ENCODE results near the gene CRYBB3. TPM values are rescaled to one million over a fixed set of nuclear protein-coding genes. Genes with fewer than 3 reads are reported as not detected.

The CRYBB3 gene
- total and polyA plus RNA-seq, 2 of the 4 experiments (the other 2 are of a cell fraction), result not detected

DNA sequence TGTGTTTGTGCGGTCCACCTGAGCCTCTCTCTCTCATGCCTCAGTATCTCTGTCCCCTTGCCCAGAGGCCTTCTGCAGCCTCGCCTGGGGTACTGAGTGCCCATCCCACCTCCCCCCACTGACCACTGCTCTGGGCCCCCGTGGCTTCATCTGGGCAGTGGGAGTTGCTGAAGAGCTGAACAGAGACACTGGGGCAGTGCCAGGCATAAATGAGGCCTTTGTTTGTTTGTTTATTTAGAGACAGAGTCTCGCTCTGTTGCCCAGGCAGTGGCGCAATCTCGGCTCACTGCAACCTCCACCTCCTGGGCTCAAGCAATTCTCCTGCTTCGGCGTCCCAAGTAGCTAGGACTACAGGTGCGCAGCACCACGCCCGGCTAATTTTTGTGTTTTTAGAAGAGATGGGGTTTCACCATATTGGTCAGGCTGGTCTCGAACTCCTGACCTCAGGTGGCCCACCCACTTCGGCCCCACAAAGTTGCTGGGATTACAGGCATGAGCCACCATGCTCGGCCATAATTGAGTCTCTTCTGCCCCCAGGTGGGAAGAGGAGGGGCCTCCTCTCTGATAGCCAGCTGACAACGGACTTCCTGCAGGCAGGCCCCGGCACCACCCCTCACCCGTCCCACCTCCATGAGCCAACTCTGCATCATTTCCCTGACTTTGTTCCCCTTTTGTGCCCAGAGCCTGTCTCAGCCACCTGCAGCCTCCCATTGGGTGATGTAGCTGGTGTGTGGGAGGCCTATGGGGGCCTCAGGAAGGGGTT, 9.3 kb downstream of the CRYBB3 start:
- no peaks in the 10 kb centered on the region for H3K9me1 ChIP-seq (ENCODE audit: insufficient read depth, low read length)
- no peaks in the 10 kb centered on the region for H4K20me1 ChIP-seq (ENCODE audit: insufficient read depth, low read length)
- no peak overlapping the region for H3K27ac ChIP-seq (ENCODE audit: insufficient read depth, low read length)
- H3K4me2 ChIP-seq (ENCODE audit: low read depth, low read length), result no peak overlapping the region
- no CpG with 5 or more reads among the region's 17 CpGs for WGBS, 2 experiments (ENCODE audit: extremely low coverage in 2 of 2, insufficient read length in 1 of 2)
- DNase-seq (no peak), ATAC-seq (ENCODE audit: low read depth) (no peak)
- BruUV-seq (replicated peaks), result no TSS peak
- H3K9ac ChIP-seq (ENCODE audit: low read depth, low read length), result no peak overlapping the region
- H3K4me3 ChIP-seq (ENCODE audit: insufficient read depth, low read depth, low read length), result no peak overlapping the region
- no peaks in the 10 kb centered on the region for H3K36me3 ChIP-seq (ENCODE audit: control insufficient read depth, insufficient read depth, low read length)
- dilution Hi-C loops (cut with HindIII; ENCODE audit: low sequenced_read_pairs, unreplicated experiment) (no loop called here), in situ Hi-C loops (cut with MboI; ENCODE audit: low sequenced_read_pairs) (no loop called here), intact Hi-C loops (cut with micrococcal nuclease) (no loop called here)
- H3K79me1 ChIP-seq (ENCODE audit: low read depth in 1 of 2, low read length in 2 of 2), result no peaks in the 10 kb centered on the region
- no peak overlapping the region for H2BK15ac ChIP-seq (ENCODE audit: low read depth, low read length)
- H3K4ac ChIP-seq (ENCODE audit: low read depth, low read length), result no peak overlapping the region
- no peak overlapping the region for H2BK120ac ChIP-seq (ENCODE audit: low read depth, low read length)
- no peak overlapping the region for H2AK5ac ChIP-seq (ENCODE audit: low read depth, low read length)
- H3K56ac ChIP-seq (ENCODE audit: extremely low read depth, insufficient read depth, low read length), result no peak overlapping the region
- H2BK5ac ChIP-seq (ENCODE audit: low read depth, low read length, poor library complexity, severe bottlenecking), result no peak overlapping the region
- H2AK9ac ChIP-seq (replicated peaks; ENCODE audit: low read depth, low read length, poor library complexity), result no peak overlapping the region
- H4K91ac ChIP-seq (ENCODE audit: insufficient read depth, low read depth, low read length), result no peak overlapping the region
- no peak overlapping the region for H2AFZ ChIP-seq (replicated peaks; ENCODE audit: low read length, poor library complexity)
- no peak overlapping the region for H3K18ac ChIP-seq (ENCODE audit: low read depth, low read length)
- POLR2A ChIA-PET (ENCODE audit: unreplicated experiment), result no interaction called here
- H2BK20ac ChIP-seq (ENCODE audit: low read depth, low read length), result no peak overlapping the region
- CTCF ChIA-PET, result interaction anchor here (0.8 kb wide), 1 partner anchor 243 kb away, joined by 3 read pairs; no protein-coding TSS in a partner anchor
- no peaks in the 10 kb centered on the region for H3K9me3 ChIP-seq (ENCODE audit: control insufficient read depth, insufficient read depth, low read length)
- no peak overlapping the region for H4K5ac ChIP-seq (ENCODE audit: low read depth, low read length)
- no peak overlapping the region for H4K8ac ChIP-seq (ENCODE audit: low read depth in 2 of 2, low read length in 2 of 2)
- no peak overlapping the region for H3K14ac ChIP-seq (replicated peaks; ENCODE audit: low read depth, low read length)
- H3K4me1 ChIP-seq (ENCODE audit: control insufficient read depth, insufficient read depth, low read length), result no peaks in the 10 kb centered on the region
- no peaks in the 10 kb centered on the region for H3K27me3 ChIP-seq (ENCODE audit: control insufficient read depth, insufficient read depth, low read length)
- TF ChIP-seq USF2 (IDR thresholded peaks at IDR 0.05; ENCODE audit: low read depth, low read length) (no peak), RFX5 (IDR thresholded peaks at IDR 0.05; ENCODE audit: low read depth, low read length) (no peak), RAD21 (IDR thresholded peaks at IDR 0.05; ENCODE audit: low read length) (no peak), BHLHE40 (IDR thresholded peaks at IDR 0.05; ENCODE audit: low read depth, low read length) (no peak), CEBPB (IDR thresholded peaks at IDR 0.05; ENCODE audit: low read depth, low read length) (no peak), MAFK (IDR thresholded peaks at IDR 0.05; ENCODE audit: low read depth, low read length) (no peak), NFE2L2 (IDR thresholded peaks at IDR 0.05; ENCODE audit: low read depth, low read length) (no peak)
- TF ChIP-seq, protein P1, sequence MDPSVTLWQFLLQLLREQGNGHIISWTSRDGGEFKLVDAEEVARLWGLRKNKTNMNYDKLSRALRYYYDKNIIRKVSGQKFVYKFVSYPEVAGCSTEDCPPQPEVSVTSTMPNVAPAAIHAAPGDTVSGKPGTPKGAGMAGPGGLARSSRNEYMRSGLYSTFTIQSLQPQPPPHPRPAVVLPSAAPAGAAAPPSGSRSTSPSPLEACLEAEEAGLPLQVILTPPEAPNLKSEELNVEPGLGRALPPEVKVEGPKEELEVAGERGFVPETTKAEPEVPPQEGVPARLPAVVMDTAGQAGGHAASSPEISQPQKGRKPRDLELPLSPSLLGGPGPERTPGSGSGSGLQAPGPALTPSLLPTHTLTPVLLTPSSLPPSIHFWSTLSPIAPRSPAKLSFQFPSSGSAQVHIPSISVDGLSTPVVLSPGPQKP (IDR thresholded peaks at IDR 0.05; ENCODE audit: borderline replicate concordance, low read depth, low read length), result no peak
- no peak overlapping the region for H3K23ac ChIP-seq (ENCODE audit: low read depth, low read length)
